Measurements from ENCODE around the gene LRRIQ3. TPM values are rescaled to one million over a fixed set of nuclear protein-coding genes. Genes with fewer than 3 reads are reported as not detected.

LRRIQ3 gene
- total and polyA plus RNA-seq, 3 donors from 2014 or later: 12.6 to 36.2 (median 23.1) TPM

- no peaks in the 10 kb centered on the region for H3K27me3 ChIP-seq
- WGBS, 2 donors: 86 to 90% methylated on average over 3 of the region's 3 CpGs
- intact Hi-C loops (cut with DNase I; ENCODE audit: low total_unique reads): no loop called here
- no peaks in the 10 kb centered on the region for H3K36me3 ChIP-seq (ENCODE audit: low read depth, missing control alignments)
- no peak overlapping the region for H3K27ac ChIP-seq
- DNase-seq: no peak
- H3K4me3 ChIP-seq: no peak overlapping the region
- TF ChIP-seq POLR2A (IDR thresholded peaks at IDR 0.05): no peak
- no peak for TF ChIP-seq CTCF (IDR thresholded peaks at IDR 0.05)
- no peaks in the 10 kb centered on the region for H3K4me1 ChIP-seq
- no peaks in the 10 kb centered on the region for H3K9me3 ChIP-seq
Measured at GRCh38 chr1:74113333-74113732, 84.6 kb downstream of the LRRIQ3 start.

- TF ChIP-seq CTCF (IDR thresholded peaks at IDR 0.05) (no peak), POLR2A (IDR thresholded peaks at IDR 0.05) (no peak)
- no peak overlapping the region for H3K27ac ChIP-seq
- no peaks in the 10 kb centered on the region for H3K27me3 ChIP-seq
- no peaks in the 10 kb centered on the region for H3K9me3 ChIP-seq
- no peak for DNase-seq
- H3K4me1 ChIP-seq: no peaks in the 10 kb centered on the region
- intact Hi-C loops (cut with DNase I; ENCODE audit: low total_unique reads): no loop called here
- no peak overlapping the region for H3K4me3 ChIP-seq
- no peaks in the 10 kb centered on the region for H3K36me3 ChIP-seq (ENCODE audit: low read depth, missing control alignments)
Measured at GRCh38 chr1:74107394-74107793, 90.6 kb downstream of the LRRIQ3 start.

- no peak overlapping the region for H3K27ac ChIP-seq
- H3K4me1 ChIP-seq: no peaks in the 10 kb centered on the region
- DNase-seq: no peak
- TF ChIP-seq CTCF (IDR thresholded peaks at IDR 0.05): no peak
- no peak for TF ChIP-seq POLR2A (IDR thresholded peaks at IDR 0.05)
- H3K36me3 ChIP-seq (ENCODE audit: low read depth, missing control alignments): no peaks in the 10 kb centered on the region
- no peak overlapping the region for H3K4me3 ChIP-seq
- H3K9me3 ChIP-seq: no peaks in the 10 kb centered on the region
- no peaks in the 10 kb centered on the region for H3K27me3 ChIP-seq
- intact Hi-C loops (cut with DNase I; ENCODE audit: low total_unique reads): no loop called here
- WGBS, 2 donors: 82 to 88% methylated on average over 1 of the region's 1 CpG
Measured at GRCh38 chr1:74091371-74091770, 106.6 kb downstream of the LRRIQ3 start.

GRCh38 chr1:74083128-74083527 is 114.8 kb downstream of the LRRIQ3 start:
- DNase-seq: no peak
- H3K4me1 ChIP-seq: no peaks in the 10 kb centered on the region
- no peaks in the 10 kb centered on the region for H3K9me3 ChIP-seq
- no peak overlapping the region for H3K27ac ChIP-seq
- TF ChIP-seq CTCF (IDR thresholded peaks at IDR 0.05) (no peak), POLR2A (IDR thresholded peaks at IDR 0.05) (no peak)
- H3K4me3 ChIP-seq: no peak overlapping the region
- intact Hi-C loops (cut with DNase I; ENCODE audit: low total_unique reads): no loop called here
- 89 to 100% methylated on average over 1 of the region's 1 CpG for WGBS, 2 donors
- no peaks in the 10 kb centered on the region for H3K27me3 ChIP-seq
- H3K36me3 ChIP-seq (ENCODE audit: low read depth, missing control alignments): no peaks in the 10 kb centered on the region

- DNase-seq: no peak
Measured at GRCh38 chr1:74065081-74065480, 132.9 kb downstream of the LRRIQ3 start.

More at GRCh38 chr1:74065081-74065480, 132.9 kb downstream of the LRRIQ3 start:
- Histone ChIP-seq H3K9me3 (no peaks in the 10 kb centered on the region), H3K27me3 (no peaks in the 10 kb centered on the region), H3K36me3 (ENCODE audit: low read depth, missing control alignments) (no peaks in the 10 kb centered on the region), H3K4me1 (no peaks in the 10 kb centered on the region), H3K27ac (no peak overlapping the region), H3K4me3 (no peak overlapping the region)
- intact Hi-C loops (cut with DNase I; ENCODE audit: low total_unique reads): no loop called here
- TF ChIP-seq POLR2A (IDR thresholded peaks at IDR 0.05): no peak
- no peak for TF ChIP-seq CTCF (IDR thresholded peaks at IDR 0.05)

All from testis (tissue), 3 donors.